GM18499 (cell line): Measurements from ENCODE around the gene BARD1.
"Not testable (repeated sequence)": the region's sequence is repeated elsewhere in the genome, so short reads cannot be mapped to it uniquely, and the experiment has no call there.

Experiments
- ATAC-seq: cut with Tn5 transposase; IDR thresholded peaks from one replicate; pipeline ENCODE4 v1.9.1; 2021; ENCODE audit warnings: moderate number of reproducible peaks; ENCODE audit not compliant: insufficient read depth, unreplicated experiment

Gene BARD1

GRCh38 chr2:214772443-214773015 lies 37.0 kb downstream of the BARD1 start:
- no peak for ATAC-seq

GRCh38 chr2:214765180-214765579 lies 44.3 kb downstream of the BARD1 start:
- no peak for ATAC-seq

GRCh38 chr2:214753455-214753854 lies 56.0 kb downstream of the BARD1 start:
- ATAC-seq: no peak

GRCh38 chr2:214750529-214750928 lies 59.0 kb downstream of the BARD1 start:
- no peak for ATAC-seq

GRCh38 chr2:214747992-214748391 lies 61.5 kb downstream of the BARD1 start:
- ATAC-seq: no peak

GRCh38 chr2:214742119-214742518 lies 67.4 kb downstream of the BARD1 start:
- ATAC-seq: no peak

GRCh38 chr2:214740867-214741395 lies 68.6 kb downstream of the BARD1 start:
- no peak for ATAC-seq

GRCh38 chr2:214737188-214737587 lies 72.3 kb downstream of the BARD1 start:
- ATAC-seq: peak; percentile 97

GRCh38 chr2:214730800-214731407 lies 78.6 kb downstream of the BARD1 start:
- no peak for ATAC-seq

GRCh38 chr2:214730248-214730647 lies 79.2 kb downstream of the BARD1 start:
- ATAC-seq: no peak

GRCh38 chr2:214724741-214725140 lies 84.7 kb downstream of the BARD1 start:
- ATAC-seq: no peak

- ATAC-seq: not testable (repeated sequence)
These were observed 91.6 kb downstream of the BARD1 start for GRCh38 chr2:214717837-214718236.

GRCh38 chr2:214716811-214717560 lies 92.5 kb downstream of the BARD1 start:
- no peak for ATAC-seq

- ATAC-seq: no peak
These were observed 94.5 kb downstream of the BARD1 start for GRCh38 chr2:214715025-214715424.

- ATAC-seq: no peak
These were observed 96.2 kb downstream of the BARD1 start for GRCh38 chr2:214713080-214713830.

GRCh38 chr2:214710729-214711128 lies 98.8 kb downstream of the BARD1 start:
- ATAC-seq: no peak

- ATAC-seq: no peak
These were observed 102.5 kb downstream of the BARD1 start for GRCh38 chr2:214706986-214707385.

- ATAC-seq: no peak
These were observed 110.2 kb downstream of the BARD1 start for GRCh38 chr2:214699236-214699635.

- no peak for ATAC-seq
These were observed 112.8 kb downstream of the BARD1 start for GRCh38 chr2:214696681-214697080.

GRCh38 chr2:214695789-214696188 lies 113.7 kb downstream of the BARD1 start:
- ATAC-seq: no peak

- ATAC-seq: not testable (repeated sequence)
These were observed 125.9 kb downstream of the BARD1 start for GRCh38 chr2:214683557-214683956.
